ENCODE results near the gene DDX39A. TPM values are rescaled to one million over a fixed set of nuclear protein-coding genes. Genes with fewer than 3 reads are reported as not detected.
"Not testable (repeated sequence)": the region's sequence is repeated elsewhere in the genome, so short reads cannot be mapped to it uniquely, and the experiment has no call there.

Gene DDX39A
- total RNA-seq, 1 donor from 2014 or later: 238 TPM

DNA sequence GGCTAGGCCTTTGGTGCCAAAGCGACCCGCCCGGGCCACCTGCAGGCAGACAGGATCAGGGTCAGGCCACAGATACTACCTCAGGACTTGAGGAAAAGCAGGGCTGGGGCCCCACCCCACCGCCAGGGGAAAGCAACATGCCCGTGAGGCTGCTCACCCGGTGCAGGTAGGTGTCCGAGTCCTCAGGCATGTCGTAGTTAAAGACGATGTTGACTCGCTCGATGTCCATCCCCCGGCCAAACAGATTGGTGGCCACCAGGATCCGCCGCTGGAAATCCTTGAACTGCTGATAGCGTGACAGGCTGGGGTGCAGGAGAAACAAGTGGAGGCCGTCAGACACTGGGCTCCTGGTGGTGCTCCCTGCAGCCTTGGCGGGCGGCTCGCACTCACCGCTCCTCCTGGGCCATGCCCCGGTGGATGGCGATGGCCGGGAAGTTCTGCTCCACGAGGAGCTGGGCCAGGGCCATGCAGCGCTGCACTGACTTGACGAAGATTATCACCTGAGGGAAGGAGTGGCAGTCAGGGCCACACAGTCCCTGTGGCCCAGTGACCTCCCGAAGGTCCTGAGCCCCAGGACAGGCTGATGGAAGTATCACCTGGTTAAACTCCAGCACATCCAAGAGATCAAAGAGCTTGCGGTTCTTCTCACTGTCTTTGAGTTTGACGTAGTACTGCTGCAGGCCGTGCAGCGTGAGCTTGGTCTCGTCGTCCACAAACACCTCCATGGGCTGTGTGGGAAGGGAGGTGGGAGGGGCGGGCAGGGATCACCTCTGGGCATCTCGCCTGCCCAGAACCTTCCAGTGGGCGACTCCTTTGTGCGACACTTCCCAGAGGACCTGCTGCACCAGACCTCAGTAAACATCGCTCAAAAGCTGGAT lies 9.8 kb downstream of the DDX39A start:
- intact Hi-C loops (cut with micrococcal nuclease): no loop called here

GRCh38 chr19:14408491-14409145 lies 10.5 kb downstream of the DDX39A start:
- intact Hi-C loops (cut with micrococcal nuclease): no loop called here

- intact Hi-C loops (cut with micrococcal nuclease): no loop called here
Measured at GRCh38 chr19:14407605-14408484, 11.3 kb downstream of the DDX39A start.

- intact Hi-C loops (cut with micrococcal nuclease): loop anchor here (1.0 kb wide), 5 partner anchors 11 to 270 kb away; no protein-coding TSS in a partner anchor
Measured at GRCh38 chr19:14406645-14407401, 12.3 kb downstream of the DDX39A start.

DNA sequence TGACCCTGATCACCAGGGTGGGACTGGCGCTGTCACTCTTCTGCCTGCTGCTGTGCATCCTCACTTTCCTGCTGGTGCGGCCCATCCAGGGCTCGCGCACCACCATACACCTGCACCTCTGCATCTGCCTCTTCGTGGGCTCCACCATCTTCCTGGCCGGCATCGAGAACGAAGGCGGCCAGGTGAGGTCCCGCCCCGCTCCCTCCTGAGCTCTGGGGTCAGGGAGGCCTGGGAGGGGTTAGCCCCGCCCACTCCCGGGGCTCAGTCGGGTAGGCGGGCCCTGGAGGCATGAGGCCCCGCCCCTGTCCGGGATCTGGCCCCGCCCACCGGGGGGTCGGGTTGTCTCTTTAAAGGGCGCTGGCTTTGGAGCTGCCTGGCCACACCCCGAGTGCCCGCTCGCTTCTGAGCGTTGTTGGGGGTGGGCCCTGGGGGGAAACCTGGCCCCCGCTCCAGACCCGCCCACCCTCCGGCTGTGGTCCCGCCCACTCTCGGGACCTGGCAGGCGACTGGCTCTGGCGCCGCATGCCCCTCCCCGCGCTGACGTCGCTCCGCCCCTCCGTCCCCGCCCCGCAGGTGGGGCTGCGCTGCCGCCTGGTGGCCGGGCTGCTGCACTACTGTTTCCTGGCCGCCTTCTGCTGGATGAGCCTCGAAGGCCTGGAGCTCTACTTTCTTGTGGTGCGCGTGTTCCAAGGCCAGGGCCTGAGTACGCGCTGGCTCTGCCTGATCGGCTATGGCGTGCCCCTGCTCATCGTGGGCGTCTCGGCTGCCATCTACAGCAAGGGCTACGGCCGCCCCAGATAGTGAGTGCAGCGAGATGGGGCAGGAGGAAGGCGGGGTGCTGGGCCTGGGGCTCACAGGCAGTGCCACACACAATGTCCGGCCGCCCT lies 13.1 kb downstream of the DDX39A start:
- intact Hi-C loops (cut with micrococcal nuclease): loop anchor here (1.0 kb wide), 5 partner anchors 12 to 269 kb away; no protein-coding TSS in a partner anchor

- intact Hi-C loops (cut with micrococcal nuclease): no loop called here
Measured at GRCh38 chr19:14405380-14405757, 13.8 kb downstream of the DDX39A start.

GRCh38 chr19:14404312-14404711 lies 14.8 kb downstream of the DDX39A start:
- intact Hi-C loops (cut with micrococcal nuclease): no loop called here

- intact Hi-C loops (cut with micrococcal nuclease): not testable (repeated sequence)
Measured at GRCh38 chr19:14403145-14403930, 15.8 kb downstream of the DDX39A start.

DNA sequence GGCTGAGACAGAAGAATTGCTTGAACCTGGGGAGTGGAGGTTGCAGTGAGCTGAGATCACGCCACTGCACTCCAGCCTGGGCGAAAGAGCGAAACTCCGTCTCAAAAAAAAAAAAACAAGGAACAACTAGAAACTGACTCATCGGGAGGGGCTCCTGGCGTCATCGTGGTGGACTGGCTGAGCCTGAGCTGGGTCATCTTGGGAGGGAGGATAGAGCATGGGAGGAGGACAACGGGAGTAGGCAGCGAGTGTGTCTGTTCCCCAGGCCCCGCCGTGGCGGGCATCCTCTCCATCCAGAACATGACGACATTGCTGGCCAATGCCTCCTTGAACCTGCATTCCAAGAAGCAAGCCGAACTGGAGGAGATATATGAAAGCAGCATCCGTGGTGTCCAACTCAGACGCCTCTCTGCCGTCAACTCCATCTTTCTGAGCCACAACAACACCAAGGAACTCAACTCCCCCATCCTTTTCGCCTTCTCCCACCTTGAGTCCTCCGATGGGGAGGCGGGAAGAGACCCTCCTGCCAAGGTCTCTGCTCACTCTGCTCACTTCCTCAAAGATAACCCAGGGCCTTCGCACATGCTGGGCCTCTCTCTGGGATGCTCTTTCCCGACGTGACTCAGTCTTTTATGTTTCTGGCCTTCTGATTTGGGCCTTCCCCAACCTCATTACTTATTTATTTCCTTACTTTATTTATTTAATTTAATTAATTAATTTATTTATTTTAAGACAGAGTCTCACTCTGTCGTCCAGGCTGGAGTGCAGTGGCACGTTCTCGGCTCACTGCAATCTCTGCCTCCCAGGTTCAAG lies 16.6 kb downstream of the DDX39A start:
- intact Hi-C loops (cut with micrococcal nuclease): no loop called here

DNA sequence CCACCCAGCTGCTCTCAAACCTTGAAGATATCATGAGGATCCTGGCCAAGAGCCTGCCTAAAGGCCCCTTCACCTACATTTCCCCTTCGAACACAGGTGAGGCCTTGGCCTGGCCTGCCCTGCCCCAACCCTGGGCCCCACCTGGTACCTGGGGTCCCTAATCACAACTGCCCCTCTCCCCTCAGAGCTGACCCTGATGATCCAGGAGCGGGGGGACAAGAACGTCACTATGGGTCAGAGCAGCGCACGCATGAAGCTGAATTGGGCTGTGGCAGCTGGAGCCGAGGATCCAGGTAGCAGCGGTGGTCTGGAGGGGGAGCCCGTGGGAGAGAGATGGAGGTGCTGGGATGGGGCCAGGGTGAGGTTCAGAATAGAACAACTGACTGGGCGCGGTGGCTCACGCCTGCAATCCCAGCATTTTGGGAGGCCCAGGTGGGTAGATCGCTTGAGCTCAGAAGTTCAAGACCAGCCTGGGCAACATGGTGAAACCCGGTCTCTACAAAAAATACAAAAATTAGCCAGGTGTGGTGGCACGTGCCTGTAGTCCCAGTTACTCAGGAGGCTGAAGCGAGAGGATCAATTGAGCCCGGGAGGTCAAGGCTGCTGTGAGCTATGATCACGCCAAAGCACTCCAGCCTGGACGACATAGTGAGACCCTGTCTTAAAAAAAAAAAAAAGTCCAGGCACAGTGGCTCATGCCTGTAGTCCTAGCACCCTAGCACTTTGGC lies 17.5 kb downstream of the DDX39A start:
- intact Hi-C loops (cut with micrococcal nuclease): no loop called here

DNA sequence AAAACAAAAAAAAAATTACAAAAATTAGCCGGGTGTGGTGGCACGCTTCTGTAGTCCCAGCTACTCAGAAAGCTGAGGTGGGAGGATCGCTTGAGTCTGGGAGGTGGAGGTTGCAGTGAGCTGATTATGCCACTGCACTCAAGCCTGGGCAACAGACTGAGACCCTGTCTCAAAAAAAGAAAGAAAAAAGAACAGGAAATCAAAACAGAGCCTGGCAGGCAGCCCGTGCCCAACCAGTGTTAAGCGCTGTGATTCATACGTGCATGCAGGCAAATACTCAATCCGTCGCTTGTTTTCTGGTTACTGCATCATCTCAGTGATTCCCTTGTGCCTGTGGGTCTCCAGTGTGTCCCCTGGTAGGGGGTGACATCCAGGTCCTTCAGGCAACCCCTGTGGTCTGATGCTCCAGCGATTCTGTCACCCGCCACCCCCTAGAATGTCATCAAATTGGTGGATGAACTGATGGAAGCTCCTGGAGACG lies 18.1 kb downstream of the DDX39A start:
- intact Hi-C loops (cut with micrococcal nuclease): no loop called here

GRCh38 chr19:14397168-14397567 lies 22.0 kb downstream of the DDX39A start:
- intact Hi-C loops (cut with micrococcal nuclease): not testable (repeated sequence)

DNA sequence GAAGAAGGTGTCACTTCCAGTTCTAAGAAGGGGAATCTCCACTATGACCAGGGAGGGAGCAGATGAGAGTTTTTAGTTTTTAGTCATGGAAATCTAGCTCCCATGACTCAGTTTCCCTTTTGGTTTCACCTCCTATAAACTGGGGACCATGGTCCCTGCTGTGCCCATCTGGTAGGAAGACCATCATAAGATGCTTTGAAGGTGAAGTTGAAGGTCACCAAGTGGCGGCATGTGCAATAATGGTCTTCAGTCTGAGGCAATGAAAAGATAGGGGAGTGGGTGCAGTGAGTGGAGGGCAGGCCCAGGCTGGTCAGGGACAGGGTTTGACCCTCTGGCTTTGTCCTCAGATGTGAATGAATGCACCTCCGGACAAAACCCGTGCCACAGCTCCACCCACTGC lies 22.4 kb downstream of the DDX39A start:
- intact Hi-C loops (cut with micrococcal nuclease): not testable (repeated sequence)

DNA sequence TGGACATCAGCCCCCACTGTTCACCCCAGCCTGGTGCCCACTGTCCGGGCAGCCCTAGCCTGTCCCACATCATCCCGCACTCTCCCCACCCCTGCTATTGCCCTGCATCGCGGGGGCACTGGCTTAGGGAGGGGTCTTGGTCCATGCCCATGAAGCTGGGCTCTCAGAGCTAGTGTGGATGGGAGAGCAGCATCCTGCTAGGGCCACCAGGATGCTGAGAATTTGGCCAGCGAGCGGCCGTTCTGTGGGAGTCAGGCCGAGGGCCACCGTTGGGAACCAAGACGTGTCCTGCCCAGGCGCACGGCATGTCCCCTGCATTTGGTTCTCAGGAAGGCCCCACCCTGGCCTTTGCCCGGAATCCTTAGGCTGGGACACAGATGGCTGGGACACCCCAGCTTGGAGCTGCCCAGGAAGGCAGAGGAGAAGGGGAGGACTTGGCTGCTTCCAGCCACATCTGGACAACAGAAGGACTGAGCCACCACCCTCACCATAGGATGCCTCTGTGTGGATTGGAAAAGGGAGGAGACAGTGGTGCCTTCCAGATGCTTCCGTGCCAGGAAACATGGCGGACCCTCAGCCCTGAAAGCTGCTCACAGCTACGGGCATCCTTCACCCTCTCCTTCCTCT lies 23.3 kb downstream of the DDX39A start:
- intact Hi-C loops (cut with micrococcal nuclease): no loop called here

DNA sequence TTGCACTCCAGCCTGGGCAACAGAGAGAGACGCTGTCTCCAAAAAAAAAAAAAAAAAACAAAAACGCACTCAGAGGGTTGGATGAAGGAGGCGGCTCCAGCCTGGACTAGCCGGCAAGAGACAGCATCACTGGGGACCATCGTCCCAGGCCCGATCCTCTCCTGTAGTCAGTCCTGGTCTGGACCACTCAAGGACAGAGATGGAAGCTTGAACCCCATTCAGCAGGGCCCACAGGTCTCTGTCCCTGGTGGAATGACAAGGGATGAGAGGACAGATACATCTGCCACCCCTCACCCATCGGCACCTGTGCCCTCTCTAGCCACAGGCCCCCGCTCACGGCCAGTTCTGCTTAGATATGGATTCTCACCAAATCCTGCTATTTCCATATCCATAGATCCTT lies 23.9 kb downstream of the DDX39A start:
- intact Hi-C loops (cut with micrococcal nuclease): no loop called here

DNA sequence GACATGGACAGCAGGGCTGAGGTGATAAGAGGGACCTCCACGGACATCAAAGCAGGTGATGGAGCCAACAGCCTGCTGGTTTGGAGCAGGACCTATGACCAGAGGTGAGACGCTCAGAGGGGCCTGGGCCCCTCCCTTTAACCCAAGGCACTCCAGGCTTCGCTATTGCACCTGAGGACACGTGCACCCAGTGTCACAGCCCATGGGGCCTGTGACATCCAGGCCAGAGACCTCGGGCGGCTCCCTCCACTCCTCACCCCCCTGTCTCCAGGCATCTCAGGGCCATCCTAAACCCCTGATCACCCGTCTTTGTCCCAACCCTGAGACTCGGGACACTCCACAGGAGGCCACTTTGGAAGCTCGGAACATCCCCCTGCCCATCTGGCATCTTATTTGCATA lies 25.0 kb downstream of the DDX39A start:
- intact Hi-C loops (cut with micrococcal nuclease): no loop called here

DNA sequence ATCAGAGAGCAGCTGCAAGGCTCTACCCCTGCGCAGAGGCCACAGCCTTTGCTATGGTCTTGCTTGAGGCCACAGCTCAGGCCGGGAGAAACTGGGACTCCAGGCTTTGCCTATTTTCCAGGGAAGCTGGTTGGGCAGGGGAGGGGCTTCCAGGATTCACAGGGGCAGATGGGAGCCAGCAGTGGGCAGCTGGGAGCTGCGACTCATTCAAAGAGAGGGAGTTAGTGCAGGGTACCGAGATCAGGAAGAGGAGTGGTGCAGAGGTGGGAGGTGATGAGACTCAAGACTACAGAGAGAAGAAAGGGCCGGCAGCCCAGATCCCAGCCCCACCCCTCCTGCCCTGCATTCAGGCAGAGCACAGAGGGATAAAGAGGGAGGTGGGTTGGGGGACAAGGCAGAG lies 25.8 kb downstream of the DDX39A start:
- intact Hi-C loops (cut with micrococcal nuclease): no loop called here

Measured in T-helper 1 cell treated with Interleukin-12 subunit alpha and Interleukin-12 subunit beta and Interleukin-4 antibody, amounts not matched to agents 30 ng/mL and 1 ng/mL, for 36 hours (primary cell).